DND-41 (cell line): Measurements from ENCODE around the gene ATG101.
A peak's percentile ranks its signal among the peaks of the same experiment; 100 is the strongest.

Experiments used
- ATAC-seq: fragments of 200-7000 bp; cut with Tn5 transposase; 3 replicates; pipeline ENCODE4 v1.9.1; 2021; ENCODE audit warnings: low read depth; ENCODE audit not compliant: insufficient read depth
- DNase-seq: peaks from one replicate; pipeline ENCODE4 v3.0.0-alpha.2; 2020
- H2AFZ ChIP-seq: 2 replicates; pipeline ENCODE4 v1.6.0; 2012; ENCODE audit warnings: low read depth, low read length
- H3K27ac ChIP-seq: 2 replicates; pipeline ENCODE4 v1.5.1; 2012; ENCODE audit warnings: low read length, inconsistent platforms
- H3K27me3 ChIP-seq: fragments of 200-600 bp; sonication (generic); 2 replicates; pipeline ENCODE4 v1.6.0; 2012; ENCODE audit warnings: low read length, mild to moderate bottlenecking, inconsistent platforms; ENCODE audit not compliant: insufficient read depth, poor library complexity
- H3K36me3 ChIP-seq: 2 replicates; pipeline ENCODE4 v1.5.1; 2012; ENCODE audit warnings: low read length, inconsistent platforms; ENCODE audit not compliant: insufficient read depth
- H3K4me1 ChIP-seq: 2 replicates; pipeline ENCODE4 v1.5.1; 2012; ENCODE audit warnings: mild to moderate bottlenecking, low read length; ENCODE audit not compliant: insufficient read depth
- H3K4me2 ChIP-seq: 2 replicates; pipeline ENCODE4 v1.6.0; 2012; ENCODE audit warnings: mild to moderate bottlenecking, moderate library complexity, low read length, inconsistent platforms; ENCODE audit not compliant: insufficient read depth
- H3K4me3 ChIP-seq, 2 experiments: fragments of 200-600 bp in 1 of 2; shearing (Covaris generic) in 1 of 2; 2 replicates each; pipeline ENCODE4 v1.5.1; 2012 to 2016; ENCODE audit warnings: inconsistent platforms in 2 of 2, low read length in 2 of 2, mild to moderate bottlenecking in 2 of 2, low read depth in 1 of 2, moderate library complexity in 1 of 2
- H3K79me2 ChIP-seq: 2 replicates; pipeline ENCODE4 v1.6.0; 2012; ENCODE audit warnings: low read length, inconsistent platforms; ENCODE audit not compliant: insufficient read depth
- H3K9ac ChIP-seq: 2 replicates; pipeline ENCODE4 v1.6.0; 2012; ENCODE audit warnings: low read depth, mild to moderate bottlenecking, inconsistent platforms, low read length, moderate library complexity
- H3K9me3 ChIP-seq: 2 replicates; pipeline ENCODE4 v1.5.1; 2012; ENCODE audit warnings: low read length, moderate library complexity, mild to moderate bottlenecking, inconsistent platforms; ENCODE audit not compliant: insufficient read depth, severe bottlenecking
- H4K20me1 ChIP-seq: 2 replicates; pipeline ENCODE4 v1.6.0; 2012; ENCODE audit warnings: low read length; ENCODE audit not compliant: insufficient read depth
- EZH2 ChIP-seq: IDR thresholded peaks from 3 replicates; pipeline ENCODE4 v1.6.1; 2012; ENCODE audit warnings: borderline replicate concordance, low read depth, mild to moderate bottlenecking, moderate library complexity, low read length, inconsistent platforms; ENCODE audit not compliant: severe bottlenecking
- TF ChIP-seq, protein P1 (sequence below): IDR thresholded peaks from 2 replicates; pipeline ENCODE4 v1.5.1; 2012; ENCODE audit warnings: borderline replicate concordance, low read length, moderate library complexity, mild to moderate bottlenecking; ENCODE audit not compliant: poor library complexity, severe bottlenecking; ENCODE audit errors: extremely low read depth

Gene ATG101

GRCh38 chr12:52070185-52070925, 577 bp downstream of the ATG101 start:
- Histone ChIP-seq H3K4me1 (peaks cover 46% of the 10 kb centered on the region), H3K36me3 (peaks cover 34% of the 10 kb centered on the region), H3K9ac (peak overlapping the region; percentile 75), H3K79me2 (peaks cover 49% of the 10 kb centered on the region), H3K4me3 (peak overlapping the region; percentile 77 to 87), H2AFZ (peak overlapping the region; percentile 98), H3K4me2 (peak overlapping the region; percentile 96), H3K27me3 (no peaks in the 10 kb centered on the region), H4K20me1 (peaks cover 18% of the 10 kb centered on the region; the same call in 1 of the 2 replicates), H3K27ac (peak overlapping the region; percentile 94), H3K9me3 (no peaks in the 10 kb centered on the region)
- TF ChIP-seq, protein P1, sequence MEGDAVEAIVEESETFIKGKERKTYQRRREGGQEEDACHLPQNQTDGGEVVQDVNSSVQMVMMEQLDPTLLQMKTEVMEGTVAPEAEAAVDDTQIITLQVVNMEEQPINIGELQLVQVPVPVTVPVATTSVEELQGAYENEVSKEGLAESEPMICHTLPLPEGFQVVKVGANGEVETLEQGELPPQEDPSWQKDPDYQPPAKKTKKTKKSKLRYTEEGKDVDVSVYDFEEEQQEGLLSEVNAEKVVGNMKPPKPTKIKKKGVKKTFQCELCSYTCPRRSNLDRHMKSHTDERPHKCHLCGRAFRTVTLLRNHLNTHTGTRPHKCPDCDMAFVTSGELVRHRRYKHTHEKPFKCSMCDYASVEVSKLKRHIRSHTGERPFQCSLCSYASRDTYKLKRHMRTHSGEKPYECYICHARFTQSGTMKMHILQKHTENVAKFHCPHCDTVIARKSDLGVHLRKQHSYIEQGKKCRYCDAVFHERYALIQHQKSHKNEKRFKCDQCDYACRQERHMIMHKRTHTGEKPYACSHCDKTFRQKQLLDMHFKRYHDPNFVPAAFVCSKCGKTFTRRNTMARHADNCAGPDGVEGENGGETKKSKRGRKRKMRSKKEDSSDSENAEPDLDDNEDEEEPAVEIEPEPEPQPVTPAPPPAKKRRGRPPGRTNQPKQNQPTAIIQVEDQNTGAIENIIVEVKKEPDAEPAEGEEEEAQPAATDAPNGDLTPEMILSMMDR, result no peak
- no peak for TF ChIP-seq EZH2
- no peak; the same call in 1 of the 3 replicates for ATAC-seq
- DNase-seq, result no peak

DNA sequence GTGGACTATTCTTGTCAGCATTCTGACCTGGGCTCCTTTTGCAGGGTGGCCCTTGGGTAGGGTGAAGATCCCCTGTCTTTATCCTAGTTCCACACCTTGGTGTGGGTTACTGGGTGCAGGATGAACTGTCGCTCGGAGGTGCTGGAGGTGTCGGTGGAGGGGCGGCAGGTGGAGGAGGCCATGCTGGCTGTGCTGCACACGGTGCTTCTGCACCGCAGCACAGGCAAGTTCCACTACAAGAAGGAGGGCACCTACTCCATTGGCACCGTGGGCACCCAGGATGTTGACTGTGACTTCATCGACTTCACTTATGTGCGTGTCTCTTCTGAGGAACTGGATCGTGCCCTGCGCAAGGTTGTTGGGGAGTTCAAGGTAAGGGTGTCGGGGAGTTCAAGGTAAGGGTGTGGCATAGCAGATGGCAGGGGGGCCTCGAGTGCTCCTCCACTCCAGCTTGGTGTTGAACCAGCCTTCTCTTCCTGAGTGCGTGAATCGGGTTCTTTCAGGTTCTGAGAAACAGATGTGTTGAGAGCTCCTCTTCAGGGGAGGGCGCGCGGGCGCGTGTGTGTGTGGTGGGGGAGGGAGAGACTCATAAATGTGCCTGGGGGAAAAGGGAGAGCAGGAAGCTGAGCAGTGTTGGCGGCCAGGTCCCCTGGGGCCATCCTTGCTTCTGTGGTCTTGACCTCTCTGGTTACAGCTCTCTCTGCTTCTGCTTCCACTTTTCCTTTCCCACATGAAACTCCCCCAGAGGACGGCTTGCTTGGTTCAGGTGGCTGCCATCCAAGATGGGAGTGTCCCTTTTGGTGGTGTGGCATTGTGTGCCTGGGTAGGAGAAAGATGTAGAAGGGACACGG, 4.0 kb downstream of the ATG101 start:
- Histone ChIP-seq H3K4me2 (peak overlapping the region; percentile 24; the same call in 1 of the 2 replicates), H3K27ac (no peak overlapping the region; the same call in 1 of the 2 replicates), H3K4me1 (peaks cover 46% of the 10 kb centered on the region), H3K79me2 (peaks cover 51% of the 10 kb centered on the region), H2AFZ (no peak overlapping the region), H3K4me3 (no peak overlapping the region), H4K20me1 (peaks cover 41% of the 10 kb centered on the region; the same call in 1 of the 2 replicates), H3K9ac (no peak overlapping the region), H3K9me3 (no peaks in the 10 kb centered on the region), H3K36me3 (peaks cover 62% of the 10 kb centered on the region), H3K27me3 (no peaks in the 10 kb centered on the region)
- ATAC-seq (0 out of 3 replicates have a peak, but pooled peaks have one; percentile 4), DNase-seq (peak; percentile 70)
- TF ChIP-seq, protein P1, result no peak
- TF ChIP-seq EZH2, result no peak

DNA sequence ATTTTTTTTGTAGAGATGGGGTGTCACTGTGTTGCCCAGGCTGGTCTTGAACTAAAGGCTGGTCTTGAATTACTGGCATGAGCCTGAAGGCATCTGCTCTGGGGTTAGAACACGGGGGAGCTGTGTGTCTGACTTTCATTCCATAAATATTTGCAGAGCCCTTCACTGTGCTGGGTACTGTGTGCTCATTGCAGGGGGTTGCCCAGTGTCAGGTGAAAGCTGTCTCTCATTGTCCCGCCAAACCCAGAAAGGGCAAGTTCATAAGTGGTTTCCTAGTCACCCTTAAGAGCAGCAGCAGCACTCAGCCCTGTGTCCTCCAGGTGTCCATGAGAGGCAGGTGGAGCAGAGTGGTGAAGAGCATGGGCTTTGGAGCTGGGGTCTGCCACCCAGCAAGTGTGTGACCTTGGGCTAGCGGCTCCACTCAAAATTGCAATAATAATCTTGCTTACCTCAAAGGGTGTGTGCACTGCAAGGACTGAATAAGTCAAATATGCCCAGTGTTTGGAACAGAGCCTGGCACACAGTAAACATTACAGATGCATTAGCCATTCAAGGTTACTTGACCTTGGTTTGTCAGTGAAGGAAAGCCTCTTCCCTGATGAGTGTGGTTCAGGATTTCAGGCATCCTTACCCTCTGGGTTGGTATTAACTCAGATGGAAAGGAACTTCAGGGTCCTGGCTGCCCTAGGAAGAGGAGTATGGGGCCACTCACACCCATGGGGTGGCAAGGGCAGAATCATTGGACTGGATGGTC, 5.4 kb downstream of the ATG101 start:
- ATAC-seq, result no peak
- no peaks in the 10 kb centered on the region for H3K9me3 ChIP-seq
- H3K27ac ChIP-seq, result no peak overlapping the region
- no peak overlapping the region for H3K9ac ChIP-seq
- peaks cover 40% of the 10 kb centered on the region for H3K4me1 ChIP-seq
- peaks cover 63% of the 10 kb centered on the region for H3K36me3 ChIP-seq
- peaks cover 47% of the 10 kb centered on the region; the same call in 1 of the 2 replicates for H4K20me1 ChIP-seq
- TF ChIP-seq, protein P1, result no peak
- no peak for TF ChIP-seq EZH2
- H3K4me2 ChIP-seq, result peak overlapping the region; percentile 5; the same call in 1 of the 2 replicates
- no peak for DNase-seq
- no peaks in the 10 kb centered on the region for H3K27me3 ChIP-seq
- no peak overlapping the region for H2AFZ ChIP-seq
- no peak overlapping the region for H3K4me3 ChIP-seq
- H3K79me2 ChIP-seq, result peaks cover 48% of the 10 kb centered on the region
